Measurements from ENCODE around the gene PPIH.
"Not testable (repeated sequence)": the region's sequence is repeated elsewhere in the genome, so short reads cannot be mapped to it uniquely, and the experiment has no call there.

The PPIH gene

DNA sequence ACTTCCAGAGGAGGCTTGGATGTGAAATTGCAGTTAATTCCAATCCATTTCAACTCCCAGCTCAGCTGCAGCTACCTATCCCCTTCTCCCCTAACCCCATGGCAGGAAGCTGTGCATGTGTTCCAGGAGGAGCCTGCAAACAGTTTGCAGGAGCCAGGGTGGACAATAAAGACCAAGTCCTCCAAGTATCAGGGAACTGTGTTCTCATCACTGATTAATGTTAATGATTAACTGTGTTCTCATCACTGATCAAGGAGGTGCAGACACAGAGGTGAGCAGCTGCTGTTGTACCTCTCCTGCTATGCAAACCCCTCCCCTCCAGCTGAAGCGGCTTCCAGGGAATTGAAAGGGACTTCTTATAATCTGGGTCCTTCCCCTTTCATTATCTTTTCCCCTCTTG lies 62.6 kb downstream of the PPIH start:
- Histone ChIP-seq H3K4me1 (ENCODE audit: insufficient read depth, low read length, severe bottlenecking) (no peaks in the 10 kb centered on the region), H3K9ac (ENCODE audit: low read length) (no peak overlapping the region), H3K9me2 (ENCODE audit: low read depth, low read length) (no peaks in the 10 kb centered on the region), H2AFZ (ENCODE audit: low read length) (no peak overlapping the region), H3F3A (ENCODE audit: insufficient read depth, low read length) (no peaks in the 10 kb centered on the region), H4K20me1 (ENCODE audit: insufficient read depth, low read length) (no peaks in the 10 kb centered on the region), H3K9me3 (ENCODE audit: low read length) (no peaks in the 10 kb centered on the region), H3K4me3 (ENCODE audit: low read depth, low read length, poor library complexity, severe bottlenecking) (no peak overlapping the region), H3K27me3 (ENCODE audit: insufficient read depth, low read length) (no peaks in the 10 kb centered on the region), H3K4me2 (ENCODE audit: low read length) (no peak overlapping the region), H3K36me3 (ENCODE audit: insufficient read depth, low read length) (peaks cover 5% of the 10 kb centered on the region), H3K27ac (ENCODE audit: low read depth, low read length, poor library complexity, severe bottlenecking) (no peak overlapping the region), H3K79me2 (ENCODE audit: insufficient read depth, low read length) (no peaks in the 10 kb centered on the region)
- TF ChIP-seq, protein P1, sequence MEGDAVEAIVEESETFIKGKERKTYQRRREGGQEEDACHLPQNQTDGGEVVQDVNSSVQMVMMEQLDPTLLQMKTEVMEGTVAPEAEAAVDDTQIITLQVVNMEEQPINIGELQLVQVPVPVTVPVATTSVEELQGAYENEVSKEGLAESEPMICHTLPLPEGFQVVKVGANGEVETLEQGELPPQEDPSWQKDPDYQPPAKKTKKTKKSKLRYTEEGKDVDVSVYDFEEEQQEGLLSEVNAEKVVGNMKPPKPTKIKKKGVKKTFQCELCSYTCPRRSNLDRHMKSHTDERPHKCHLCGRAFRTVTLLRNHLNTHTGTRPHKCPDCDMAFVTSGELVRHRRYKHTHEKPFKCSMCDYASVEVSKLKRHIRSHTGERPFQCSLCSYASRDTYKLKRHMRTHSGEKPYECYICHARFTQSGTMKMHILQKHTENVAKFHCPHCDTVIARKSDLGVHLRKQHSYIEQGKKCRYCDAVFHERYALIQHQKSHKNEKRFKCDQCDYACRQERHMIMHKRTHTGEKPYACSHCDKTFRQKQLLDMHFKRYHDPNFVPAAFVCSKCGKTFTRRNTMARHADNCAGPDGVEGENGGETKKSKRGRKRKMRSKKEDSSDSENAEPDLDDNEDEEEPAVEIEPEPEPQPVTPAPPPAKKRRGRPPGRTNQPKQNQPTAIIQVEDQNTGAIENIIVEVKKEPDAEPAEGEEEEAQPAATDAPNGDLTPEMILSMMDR (IDR thresholded peaks at IDR 0.05; ENCODE audit: low read length), result no peak
- TF ChIP-seq EZH2 (IDR thresholded peaks at IDR 0.05; ENCODE audit: borderline replicate concordance, low read length), result no peak

DNA sequence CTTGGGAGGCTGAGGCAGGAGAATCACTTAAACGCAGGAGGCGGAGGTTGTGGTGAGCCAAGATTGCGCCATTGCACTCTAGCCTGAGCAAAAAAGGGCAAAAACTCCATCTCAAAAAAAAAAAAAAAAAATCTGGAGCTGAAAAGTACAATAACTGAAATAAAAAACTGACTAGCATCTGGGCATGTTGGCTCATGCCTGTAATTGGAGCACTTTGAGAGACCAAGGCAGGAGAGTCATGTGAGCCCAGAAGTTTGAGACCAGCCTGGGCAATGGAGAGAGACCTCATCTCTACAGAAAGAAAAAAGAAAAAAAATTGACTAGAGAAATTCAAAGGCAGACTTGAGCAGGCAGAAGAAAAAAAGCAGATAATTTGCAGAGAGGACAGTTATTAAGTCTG lies 63.7 kb downstream of the PPIH start:
- Histone ChIP-seq H3K4me2 (ENCODE audit: low read length) (no peak overlapping the region), H3K4me1 (ENCODE audit: insufficient read depth, low read length, severe bottlenecking) (no peaks in the 10 kb centered on the region), H4K20me1 (ENCODE audit: insufficient read depth, low read length) (no peaks in the 10 kb centered on the region), H3K9me3 (ENCODE audit: low read length) (no peaks in the 10 kb centered on the region), H3K27me3 (ENCODE audit: insufficient read depth, low read length) (no peaks in the 10 kb centered on the region), H3F3A (ENCODE audit: insufficient read depth, low read length) (no peaks in the 10 kb centered on the region), H3K79me2 (ENCODE audit: insufficient read depth, low read length) (no peaks in the 10 kb centered on the region), H2AFZ (ENCODE audit: low read length) (no peak overlapping the region), H3K27ac (ENCODE audit: low read depth, low read length, poor library complexity, severe bottlenecking) (no peak overlapping the region), H3K9ac (ENCODE audit: low read length) (no peak overlapping the region), H3K4me3 (ENCODE audit: low read depth, low read length, poor library complexity, severe bottlenecking) (no peak overlapping the region), H3K9me2 (ENCODE audit: low read depth, low read length) (no peaks in the 10 kb centered on the region), H3K36me3 (ENCODE audit: insufficient read depth, low read length) (no peaks in the 10 kb centered on the region)
- no peak for TF ChIP-seq EZH2 (IDR thresholded peaks at IDR 0.05; ENCODE audit: borderline replicate concordance, low read length)

DNA sequence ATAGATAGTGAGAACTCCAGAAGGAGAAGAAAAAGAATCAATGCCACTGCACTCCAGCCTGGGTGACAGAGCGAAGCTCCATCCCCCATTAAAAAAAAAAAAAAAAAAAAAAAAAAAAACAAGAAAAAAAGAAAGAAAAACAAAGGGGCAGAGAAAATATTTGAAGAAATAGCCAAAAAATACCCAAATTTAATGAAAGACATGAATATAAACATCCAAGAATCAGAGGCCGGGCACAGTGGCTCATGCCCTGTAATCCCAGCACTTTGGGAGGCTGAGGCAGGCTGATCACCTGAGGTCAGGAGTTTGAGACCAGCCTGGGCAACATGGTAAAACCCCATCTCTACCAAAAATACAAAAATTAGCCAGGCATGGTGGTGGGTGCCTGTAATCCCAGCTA lies 64.2 kb downstream of the PPIH start:
- H3K9me2 ChIP-seq (ENCODE audit: low read depth, low read length); H4K20me1 ChIP-seq (ENCODE audit: insufficient read depth, low read length); H2AFZ ChIP-seq (ENCODE audit: low read length); H3K4me2 ChIP-seq (ENCODE audit: low read length); H3K79me2 ChIP-seq (ENCODE audit: insufficient read depth, low read length); H3K27ac ChIP-seq (ENCODE audit: low read depth, low read length, poor library complexity, severe bottlenecking); H3K9ac ChIP-seq (ENCODE audit: low read length); H3K27me3 ChIP-seq (ENCODE audit: insufficient read depth, low read length); H3K4me3 ChIP-seq (ENCODE audit: low read depth, low read length, poor library complexity, severe bottlenecking); H3K9me3 ChIP-seq (ENCODE audit: low read length); H3F3A ChIP-seq (ENCODE audit: insufficient read depth, low read length); H3K36me3 ChIP-seq (ENCODE audit: insufficient read depth, low read length); H3K4me1 ChIP-seq (ENCODE audit: insufficient read depth, low read length, severe bottlenecking): not testable (repeated sequence)

DNA sequence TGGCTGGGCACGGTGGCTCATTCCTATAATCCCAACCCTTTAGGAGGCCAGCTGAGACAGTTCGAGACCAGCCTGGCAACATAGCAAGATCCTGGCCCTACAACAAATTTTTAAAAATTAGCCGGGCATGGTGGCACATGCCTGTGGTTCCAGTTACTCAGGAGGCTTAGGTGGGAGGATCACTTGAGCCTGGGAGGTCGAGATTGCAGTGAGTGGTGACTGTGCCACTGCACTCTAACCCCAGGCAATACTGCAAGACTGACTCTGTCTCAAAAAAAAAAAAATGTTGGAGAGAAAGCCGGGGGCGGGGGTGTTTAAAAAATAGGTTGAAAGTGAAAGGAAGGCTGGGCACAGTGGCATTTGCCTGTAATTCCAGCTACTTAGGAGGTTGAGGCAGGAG lies 65.3 kb downstream of the PPIH start:
- Histone ChIP-seq H3K36me3 (ENCODE audit: insufficient read depth, low read length) (no peaks in the 10 kb centered on the region), H3K9ac (ENCODE audit: low read length) (no peak overlapping the region), H3K4me3 (ENCODE audit: low read depth, low read length, poor library complexity, severe bottlenecking) (no peak overlapping the region), H3K79me2 (ENCODE audit: insufficient read depth, low read length) (no peaks in the 10 kb centered on the region), H3K4me2 (ENCODE audit: low read length) (no peak overlapping the region), H3K27ac (ENCODE audit: low read depth, low read length, poor library complexity, severe bottlenecking) (no peak overlapping the region), H3K9me2 (ENCODE audit: low read depth, low read length) (no peaks in the 10 kb centered on the region), H4K20me1 (ENCODE audit: insufficient read depth, low read length) (no peaks in the 10 kb centered on the region), H2AFZ (ENCODE audit: low read length) (no peak overlapping the region), H3K27me3 (ENCODE audit: insufficient read depth, low read length) (no peaks in the 10 kb centered on the region), H3K4me1 (ENCODE audit: insufficient read depth, low read length, severe bottlenecking) (no peaks in the 10 kb centered on the region), H3F3A (ENCODE audit: insufficient read depth, low read length) (no peaks in the 10 kb centered on the region), H3K9me3 (ENCODE audit: low read length) (no peaks in the 10 kb centered on the region)
- TF ChIP-seq EZH2 (IDR thresholded peaks at IDR 0.05; ENCODE audit: borderline replicate concordance, low read length), result no peak
- TF ChIP-seq, protein P1 (IDR thresholded peaks at IDR 0.05; ENCODE audit: low read length), result no peak

DNA sequence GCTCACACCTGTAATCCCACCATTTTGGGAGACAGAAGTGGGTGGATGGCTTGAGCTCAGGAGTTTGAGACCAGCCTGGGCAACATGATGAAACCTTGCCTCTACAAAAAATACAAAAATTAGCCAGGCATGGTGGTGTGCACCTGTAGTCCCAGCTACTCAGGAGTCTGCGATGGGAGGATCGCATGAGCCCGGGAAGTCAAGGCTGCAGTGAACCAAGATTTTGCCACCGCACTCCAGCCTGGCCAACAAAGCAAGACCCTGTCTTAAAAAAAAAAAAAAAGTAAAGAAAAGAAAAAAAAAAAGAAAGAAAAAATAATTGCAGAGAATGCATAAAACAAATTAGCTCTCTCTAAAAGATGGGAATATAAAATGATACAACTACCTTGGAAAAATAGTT lies 67.6 kb downstream of the PPIH start:
- H3K9me3 ChIP-seq (ENCODE audit: low read length); H3F3A ChIP-seq (ENCODE audit: insufficient read depth, low read length); H3K27me3 ChIP-seq (ENCODE audit: insufficient read depth, low read length); H3K27ac ChIP-seq (ENCODE audit: low read depth, low read length, poor library complexity, severe bottlenecking); H4K20me1 ChIP-seq (ENCODE audit: insufficient read depth, low read length); H3K9ac ChIP-seq (ENCODE audit: low read length); H2AFZ ChIP-seq (ENCODE audit: low read length); H3K4me1 ChIP-seq (ENCODE audit: insufficient read depth, low read length, severe bottlenecking); H3K4me3 ChIP-seq (ENCODE audit: low read depth, low read length, poor library complexity, severe bottlenecking); H3K4me2 ChIP-seq (ENCODE audit: low read length); H3K9me2 ChIP-seq (ENCODE audit: low read depth, low read length); H3K79me2 ChIP-seq (ENCODE audit: insufficient read depth, low read length); H3K36me3 ChIP-seq (ENCODE audit: insufficient read depth, low read length): not testable (repeated sequence)

All from OCI-LY1 (cell line).